ENCODE measurements around the gene CPSF3. TPM values are rescaled to one million over a fixed set of nuclear protein-coding genes. Genes with fewer than 3 reads are reported as not detected.
A peak's percentile ranks its signal among the peaks of the same experiment; 100 is the strongest.

CPSF3 gene
- total RNA-seq, 1 donor from 2014 or later = 19.4 TPM

- Histone ChIP-seq H3K36me3 (peaks cover 0 to 15% of the 10 kb centered on the region in 2 donors), H3K9me3 (no peaks in the 10 kb centered on the region), H3K27ac (peak overlapping the region; percentile 88), H3K27me3 (no peaks in the 10 kb centered on the region), H3K4me1 (peaks cover 32% of the 10 kb centered on the region), H3K4me3 (no peak overlapping the region)
- intact Hi-C loops (cut with DNase I) = no loop called here
- no peak for TF ChIP-seq CTCF (IDR thresholded peaks at IDR 0.05)
- TF ChIP-seq POLR2AphosphoS5 (IDR thresholded peaks at IDR 0.05; ENCODE audit: insufficient read depth in 1 of 2, low read depth in 1 of 2) = no peak
- TF ChIP-seq POLR2A (IDR thresholded peaks at IDR 0.05) = no peak
- DNase-seq (ENCODE audit: extremely low spot score in 2 of 2) = no peak
Observed at GRCh38 chr2:9390991-9391390, 32.5 kb upstream of the CPSF3 start.

GRCh38 chr2:9391961-9392720 is 31.3 kb upstream of the CPSF3 start:
- Histone ChIP-seq H3K27ac (peak overlapping the region; percentile 88), H3K4me1 (peaks cover 23% of the 10 kb centered on the region), H3K9me3 (no peaks in the 10 kb centered on the region), H3K4me3 (no peak overlapping the region), H3K36me3 (peaks cover 0 to 15% of the 10 kb centered on the region in 2 donors), H3K27me3 (no peaks in the 10 kb centered on the region)
- TF ChIP-seq POLR2A (IDR thresholded peaks at IDR 0.05) (no peak), POLR2AphosphoS5 (IDR thresholded peaks at IDR 0.05; ENCODE audit: insufficient read depth in 1 of 2, low read depth in 1 of 2) (no peak), CTCF (IDR thresholded peaks at IDR 0.05) (no peak)
- intact Hi-C loops (cut with DNase I) = no loop called here
- DNase-seq (ENCODE audit: extremely low spot score in 2 of 2) = no peak

- DNase-seq (ENCODE audit: extremely low spot score in 2 of 2) = no peak
Observed at GRCh38 chr2:9392898-9393765, 30.3 kb upstream of the CPSF3 start.

GRCh38 chr2:9394816-9395215 is 28.6 kb upstream of the CPSF3 start:
- no peak for DNase-seq (ENCODE audit: extremely low spot score in 2 of 2)
- intact Hi-C loops (cut with DNase I) = no loop called here
- H3K36me3 ChIP-seq = peaks cover 0 to 13% of the 10 kb centered on the region in 2 donors

More at GRCh38 chr2:9392898-9393765, 30.3 kb upstream of the CPSF3 start:
- no peak overlapping the region for H3K4me3 ChIP-seq
- peaks cover 0 to 15% of the 10 kb centered on the region in 2 donors for H3K36me3 ChIP-seq
- TF ChIP-seq POLR2AphosphoS5 (IDR thresholded peaks at IDR 0.05; ENCODE audit: insufficient read depth in 1 of 2, low read depth in 1 of 2) (peak in 1 of 2 donors; percentile 17), POLR2A (IDR thresholded peaks at IDR 0.05) (no peak)
- H3K27ac ChIP-seq = peak overlapping the region; percentile 88
- intact Hi-C loops (cut with DNase I) = no loop called here
- H3K4me1 ChIP-seq = peaks cover 25% of the 10 kb centered on the region
- no peaks in the 10 kb centered on the region for H3K27me3 ChIP-seq
- H3K9me3 ChIP-seq = no peaks in the 10 kb centered on the region

More at GRCh38 chr2:9394816-9395215, 28.6 kb upstream of the CPSF3 start:
- Histone ChIP-seq H3K27ac (no peak overlapping the region), H3K4me3 (no peak overlapping the region), H3K9me3 (no peaks in the 10 kb centered on the region), H3K27me3 (no peaks in the 10 kb centered on the region), H3K4me1 (peaks cover 37% of the 10 kb centered on the region)
- TF ChIP-seq CTCF (IDR thresholded peaks at IDR 0.05) = no peak
- TF ChIP-seq POLR2AphosphoS5 (IDR thresholded peaks at IDR 0.05; ENCODE audit: insufficient read depth in 1 of 2, low read depth in 1 of 2) = no peak
- TF ChIP-seq POLR2A (IDR thresholded peaks at IDR 0.05) = no peak

Measured in vagina (tissue), 2 donors.